Calu3 (cell line): Measurements from ENCODE around the gene S100B. TPM values are rescaled to one million over a fixed set of nuclear protein-coding genes. Genes with fewer than 3 reads are reported as not detected.

Experiments
- BruUV-seq: library from RNA; stranded (reverse); fragments of 400-500 nt; replicated peaks from 2 replicates; lab custom pipeline; 2021; lab: Mats Ljungman, UMichigan
- CTCF ChIA-PET: fragments of 300-600 bp; sonication (Branson Sonifier 250); formaldehyde crosslinking; loops from one replicate; lab custom pipeline; 2022; ENCODE audit warnings: antibody characterized with exemption; lab: Charles Lee
- DNase-seq: peaks from one replicate; pipeline ENCODE4 v3.0.0; 2022
- H3K27ac Mint-ChIP-seq: one replicate; pipeline ENCODE4 v1.8.0; 2022; ENCODE audit warnings: mixed read lengths; ENCODE audit not compliant: unreplicated experiment
- H3K27me3 Mint-ChIP-seq: one replicate; pipeline ENCODE4 v1.8.0; 2022; ENCODE audit warnings: mixed read lengths; ENCODE audit not compliant: unreplicated experiment
- H3K36me3 Mint-ChIP-seq: one replicate; pipeline ENCODE4 v1.8.0; 2022; ENCODE audit warnings: mild to moderate bottlenecking, moderate library complexity, mixed read lengths; ENCODE audit not compliant: insufficient read depth, unreplicated experiment
- H3K4me1 Mint-ChIP-seq: one replicate; pipeline ENCODE4 v1.8.0; 2022; ENCODE audit warnings: mild to moderate bottlenecking, low read depth, mixed read lengths; ENCODE audit not compliant: unreplicated experiment
- H3K4me3 Mint-ChIP-seq: one replicate; pipeline ENCODE4 v1.8.0; 2022; ENCODE audit warnings: mild to moderate bottlenecking, low read depth, moderate library complexity, mixed read lengths; ENCODE audit not compliant: unreplicated experiment
- H3K9me3 Mint-ChIP-seq: one replicate; pipeline ENCODE4 v1.8.0; 2022; ENCODE audit warnings: low read depth, mixed read lengths; ENCODE audit not compliant: unreplicated experiment
- intact Hi-C: fragments of 100-400 bp; cut with micrococcal nuclease; formaldehyde crosslinking; loops from one replicate; pipeline ENCODE4 v1.10.0; 2022; ENCODE audit not compliant: unreplicated experiment
- total RNA-seq: library from RNA; stranded (reverse); gene quantifications from 2 replicates; pipeline ENCODE4 v1.2.3, GENCODE V29; 2022
- TF ChIP-seq, protein P1 (sequence below): fragments of 200-600 bp; IDR thresholded peaks from one replicate; pipeline ENCODE4 v1.8.0; 2022; ENCODE audit warnings: antibody characterized with exemption; ENCODE audit not compliant: unreplicated experiment

Gene S100B
- total RNA-seq, 1 experiment from 2014 or later: not detected

DNA sequence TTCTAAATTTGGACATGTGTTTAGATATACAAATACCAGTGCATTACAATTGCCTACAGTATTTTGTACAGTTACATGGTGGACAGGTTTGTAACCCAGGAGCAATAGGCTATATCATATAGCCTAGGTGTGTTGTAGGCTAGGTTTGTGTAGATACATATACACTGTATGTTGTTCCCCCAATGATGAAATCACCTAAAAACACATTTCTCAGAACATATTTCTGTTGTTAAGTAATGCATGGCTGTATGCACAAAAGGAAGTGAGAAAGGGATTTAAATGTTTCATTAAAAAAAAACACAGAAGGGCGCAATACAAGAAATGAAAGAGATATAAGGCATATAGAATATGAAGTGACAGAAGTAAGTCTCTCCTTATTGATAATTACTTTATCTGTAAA lies 32.0 kb downstream of the S100B start:
- intact Hi-C loops: no loop called here
- H3K27me3 Mint-ChIP-seq: no peaks in the 10 kb centered on the region
- TF ChIP-seq, protein P1, sequence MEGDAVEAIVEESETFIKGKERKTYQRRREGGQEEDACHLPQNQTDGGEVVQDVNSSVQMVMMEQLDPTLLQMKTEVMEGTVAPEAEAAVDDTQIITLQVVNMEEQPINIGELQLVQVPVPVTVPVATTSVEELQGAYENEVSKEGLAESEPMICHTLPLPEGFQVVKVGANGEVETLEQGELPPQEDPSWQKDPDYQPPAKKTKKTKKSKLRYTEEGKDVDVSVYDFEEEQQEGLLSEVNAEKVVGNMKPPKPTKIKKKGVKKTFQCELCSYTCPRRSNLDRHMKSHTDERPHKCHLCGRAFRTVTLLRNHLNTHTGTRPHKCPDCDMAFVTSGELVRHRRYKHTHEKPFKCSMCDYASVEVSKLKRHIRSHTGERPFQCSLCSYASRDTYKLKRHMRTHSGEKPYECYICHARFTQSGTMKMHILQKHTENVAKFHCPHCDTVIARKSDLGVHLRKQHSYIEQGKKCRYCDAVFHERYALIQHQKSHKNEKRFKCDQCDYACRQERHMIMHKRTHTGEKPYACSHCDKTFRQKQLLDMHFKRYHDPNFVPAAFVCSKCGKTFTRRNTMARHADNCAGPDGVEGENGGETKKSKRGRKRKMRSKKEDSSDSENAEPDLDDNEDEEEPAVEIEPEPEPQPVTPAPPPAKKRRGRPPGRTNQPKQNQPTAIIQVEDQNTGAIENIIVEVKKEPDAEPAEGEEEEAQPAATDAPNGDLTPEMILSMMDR: no peak
- peaks cover 6% of the 10 kb centered on the region for H3K9me3 Mint-ChIP-seq
- no peak for DNase-seq
- no peak overlapping the region for H3K4me3 Mint-ChIP-seq
- BruUV-seq: no TSS peak
- CTCF ChIA-PET: no interaction called here
- no peaks in the 10 kb centered on the region for H3K4me1 Mint-ChIP-seq
- H3K27ac Mint-ChIP-seq: no peak overlapping the region
- H3K36me3 Mint-ChIP-seq: no peaks in the 10 kb centered on the region

DNA sequence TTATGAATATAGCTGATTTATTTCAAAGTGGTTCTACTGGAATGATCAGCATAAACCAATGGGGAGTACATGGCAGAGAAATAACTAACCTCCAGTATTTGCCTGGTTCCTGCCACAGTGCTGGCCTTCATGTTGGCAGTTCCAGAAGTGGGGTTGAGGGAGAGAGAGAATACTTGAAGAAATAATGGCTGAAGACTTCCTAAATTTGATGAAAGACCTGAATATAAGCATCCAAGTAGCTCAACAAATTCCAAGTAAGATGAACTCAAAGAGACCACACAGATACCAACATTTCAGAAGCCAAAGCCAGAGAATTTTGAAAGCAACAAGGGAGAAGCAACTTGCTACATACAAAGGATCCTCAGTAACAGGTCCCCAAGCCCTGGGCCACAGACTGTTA lies 34.3 kb downstream of the S100B start:
- BruUV-seq: no TSS peak
- Mint-ChIP-seq H3K4me1 (no peaks in the 10 kb centered on the region), H3K36me3 (no peaks in the 10 kb centered on the region), H3K27ac (no peak overlapping the region), H3K9me3 (peaks cover 6% of the 10 kb centered on the region), H3K27me3 (no peaks in the 10 kb centered on the region), H3K4me3 (no peak overlapping the region)
- CTCF ChIA-PET: no interaction called here
- TF ChIP-seq, protein P1: no peak
- DNase-seq: no peak
- intact Hi-C loops: no loop called here

DNA sequence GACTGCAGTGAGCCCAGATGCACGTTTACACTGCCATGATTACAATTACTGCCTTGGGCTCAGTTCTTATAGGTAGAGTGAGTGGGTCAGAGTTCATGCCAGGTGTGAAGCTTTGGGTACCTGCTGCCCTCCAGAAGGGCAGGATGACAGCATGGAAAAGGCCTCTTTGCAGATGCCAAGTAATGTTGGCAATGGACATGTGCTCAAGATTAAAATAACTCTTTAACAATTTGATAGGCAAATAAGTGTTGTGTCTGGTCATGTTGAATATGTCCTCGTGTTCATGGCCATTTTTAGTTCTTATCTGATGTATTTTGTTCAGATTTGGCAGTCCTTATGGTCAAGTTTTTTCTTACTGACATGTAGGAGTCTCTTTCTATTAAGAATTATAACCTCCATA lies 34.8 kb downstream of the S100B start:
- H3K27me3 Mint-ChIP-seq: no peaks in the 10 kb centered on the region
- H3K27ac Mint-ChIP-seq: no peak overlapping the region
- DNase-seq: no peak
- intact Hi-C loops: no loop called here
- CTCF ChIA-PET: no interaction called here
- BruUV-seq: no TSS peak
- peaks cover 6% of the 10 kb centered on the region for H3K9me3 Mint-ChIP-seq
- no peaks in the 10 kb centered on the region for H3K36me3 Mint-ChIP-seq
- TF ChIP-seq, protein P1: no peak
- H3K4me1 Mint-ChIP-seq: no peaks in the 10 kb centered on the region
- H3K4me3 Mint-ChIP-seq: no peak overlapping the region

DNA sequence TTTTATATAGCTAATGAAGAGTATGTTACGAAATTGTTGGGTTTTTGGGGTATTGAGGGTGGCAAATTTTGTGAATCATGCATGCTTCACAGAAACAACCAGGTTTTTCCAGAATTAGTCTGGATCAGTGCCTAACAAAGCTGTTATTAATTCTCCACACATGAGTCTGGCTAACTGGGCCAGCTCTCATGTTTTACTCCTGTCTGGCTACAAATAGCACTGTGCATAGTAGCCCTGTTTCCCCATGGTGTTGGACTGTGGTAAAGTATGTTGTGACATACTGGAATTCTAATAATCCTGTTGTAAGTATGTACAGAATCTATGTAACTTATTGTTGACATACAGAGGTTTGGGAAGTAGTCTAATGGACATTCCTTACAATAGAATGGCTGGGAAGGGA lies 35.8 kb downstream of the S100B start:
- BruUV-seq: no TSS peak
- DNase-seq: no peak
- H3K4me3 Mint-ChIP-seq: no peak overlapping the region
- no peaks in the 10 kb centered on the region for H3K4me1 Mint-ChIP-seq
- TF ChIP-seq, protein P1: no peak
- no peak overlapping the region for H3K27ac Mint-ChIP-seq
- no peaks in the 10 kb centered on the region for H3K36me3 Mint-ChIP-seq
- CTCF ChIA-PET: interaction anchor here (0.7 kb wide), 1 partner anchor 88 kb away, joined by 3 read pairs; no protein-coding TSS in a partner anchor
- no peaks in the 10 kb centered on the region for H3K27me3 Mint-ChIP-seq
- peaks cover 6% of the 10 kb centered on the region for H3K9me3 Mint-ChIP-seq
- intact Hi-C loops: no loop called here
